Posterior cingulate gyrus (tissue), 11 donors: Measurements from ENCODE around the gene ZFPM1.

ENCODE experiments used
- DNase-seq, 10 donors: peaks; one replicate each; pipeline versions ENCODE4 v3.0.0 to v3.0.0-alpha.2; 2020 to 2021; ENCODE audit warnings: mixed read lengths in 3 of 10
- intact Hi-C: fragments of 100-400 bp; cut with DNase I; formaldehyde crosslinking; loops from one replicate; pipeline ENCODE4 v1.15.1; 2023

The ZFPM1 gene

DNA sequence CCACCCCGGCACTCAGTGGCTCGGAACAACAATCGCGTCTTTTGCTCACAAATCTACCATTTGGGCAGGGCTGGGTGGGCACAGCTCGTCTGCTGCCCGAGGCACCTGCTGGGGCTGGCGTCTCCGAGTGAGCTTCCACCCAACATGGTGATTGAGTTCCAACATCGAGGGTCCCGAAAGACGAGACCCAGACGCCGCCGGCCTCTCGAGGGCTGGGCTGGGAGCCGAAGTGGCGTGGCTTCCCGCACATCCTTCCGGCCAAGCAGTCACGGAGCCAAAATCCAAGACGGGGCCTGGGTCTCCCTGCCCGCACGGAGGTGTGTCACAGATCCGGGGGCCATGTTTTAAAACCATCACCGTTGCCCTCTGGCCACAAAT is 7.5 kb upstream of the ZFPM1 start:
- intact Hi-C loops = no loop called here
- no peak for DNase-seq

DNA sequence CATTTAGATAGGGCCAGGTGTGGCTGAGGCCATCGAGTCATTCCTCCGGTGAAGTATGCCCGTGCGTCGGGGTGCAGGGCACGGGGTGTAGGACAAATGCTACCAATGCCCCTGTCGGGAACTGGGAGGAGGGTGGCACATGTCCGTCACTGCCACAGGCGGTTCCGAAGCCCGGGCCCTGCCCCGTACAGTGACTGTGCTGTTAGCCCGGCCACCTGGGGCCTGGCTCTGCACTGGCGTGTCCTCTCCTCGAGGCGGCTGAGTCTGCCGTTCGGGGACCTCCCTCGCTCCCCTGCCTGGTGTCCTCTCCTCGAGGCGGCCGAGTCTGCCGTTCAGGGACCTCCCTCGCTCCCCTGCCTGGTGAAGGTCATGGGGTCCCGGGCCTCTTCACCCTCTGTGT is 7.0 kb upstream of the ZFPM1 start:
- intact Hi-C loops = no loop called here
- DNase-seq = no peak

DNA sequence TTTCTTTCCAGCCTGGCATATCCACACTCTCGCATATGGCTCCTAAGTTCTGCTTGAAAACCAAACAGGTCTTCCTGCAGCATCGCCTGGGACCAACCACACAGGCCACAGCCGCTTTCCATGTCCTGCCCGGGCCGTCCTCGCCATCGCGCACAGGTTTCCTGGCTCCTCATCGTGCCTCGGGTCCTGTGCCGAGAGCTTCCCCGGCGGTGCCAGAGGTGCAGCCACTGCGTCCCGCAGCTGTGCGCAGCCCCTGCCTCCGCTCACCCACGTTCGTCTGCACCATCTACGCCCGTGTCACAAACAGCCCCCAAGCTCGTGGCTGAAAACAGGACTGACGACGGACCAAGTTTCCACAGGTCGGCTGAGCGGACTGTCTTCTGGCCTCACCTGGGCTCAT is 6.3 kb upstream of the ZFPM1 start:
- intact Hi-C loops = no loop called here
- DNase-seq = no peak

DNA sequence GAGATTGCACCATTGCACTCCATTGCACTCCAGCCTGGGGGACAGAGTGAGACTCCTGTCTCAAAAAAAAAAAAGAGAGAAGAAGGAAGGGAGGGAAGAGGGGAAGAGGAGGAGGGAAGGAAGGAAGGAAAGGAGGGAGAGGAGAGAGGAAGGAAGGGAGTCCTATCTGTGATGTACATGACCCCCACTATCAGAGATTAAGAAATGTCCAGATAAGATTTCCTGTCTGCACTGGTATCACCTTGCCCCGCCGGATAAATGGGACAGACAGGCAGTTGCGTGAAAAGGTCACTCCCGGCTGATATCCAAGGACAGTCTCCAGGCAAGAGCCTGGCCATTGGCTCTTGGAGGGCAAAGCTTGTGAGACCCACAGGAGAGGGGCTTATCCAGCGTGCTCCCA is 5.2 kb upstream of the ZFPM1 start:
- DNase-seq = no peak
- intact Hi-C loops = no loop called here

DNA sequence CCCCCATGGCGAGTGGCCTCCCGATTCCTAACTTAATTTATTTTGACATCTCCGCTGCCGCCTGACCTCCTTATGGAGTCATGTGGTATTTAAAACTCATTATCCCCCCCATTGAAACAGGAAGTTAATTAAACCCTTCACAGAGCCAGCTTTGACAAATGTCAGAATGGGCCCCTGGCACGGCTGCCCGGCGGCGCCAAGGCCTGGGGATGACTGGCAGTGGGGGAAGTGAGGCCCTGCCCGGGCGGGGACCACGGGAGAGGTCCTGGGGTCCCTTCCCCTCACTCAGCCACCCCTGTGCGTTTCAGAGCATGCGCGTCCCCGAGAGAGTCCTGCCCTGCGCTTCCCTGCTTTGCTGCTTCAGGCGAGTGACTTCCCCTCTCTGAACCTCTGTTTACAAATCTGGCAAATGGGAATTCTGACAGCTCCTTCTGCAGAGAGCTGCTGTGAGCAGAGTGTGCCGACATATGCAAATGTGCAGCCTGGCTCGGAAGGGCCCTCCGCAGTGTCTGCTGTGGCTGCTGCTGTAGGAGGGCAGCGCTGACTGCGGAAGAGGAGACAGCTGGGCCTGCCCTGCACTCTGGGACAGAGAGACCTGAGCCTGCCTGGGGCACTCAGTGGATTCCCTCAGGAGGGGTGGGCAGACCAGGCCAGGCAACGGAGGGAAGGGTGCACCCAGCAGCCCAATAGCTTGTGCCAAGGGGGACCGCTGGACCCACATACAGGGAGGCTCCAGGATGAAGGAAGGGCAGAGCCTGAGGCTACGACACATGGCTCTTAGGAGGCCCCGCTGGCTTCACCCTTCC is 4.4 kb upstream of the ZFPM1 start:
- intact Hi-C loops = no loop called here
- DNase-seq = no peak

DNA sequence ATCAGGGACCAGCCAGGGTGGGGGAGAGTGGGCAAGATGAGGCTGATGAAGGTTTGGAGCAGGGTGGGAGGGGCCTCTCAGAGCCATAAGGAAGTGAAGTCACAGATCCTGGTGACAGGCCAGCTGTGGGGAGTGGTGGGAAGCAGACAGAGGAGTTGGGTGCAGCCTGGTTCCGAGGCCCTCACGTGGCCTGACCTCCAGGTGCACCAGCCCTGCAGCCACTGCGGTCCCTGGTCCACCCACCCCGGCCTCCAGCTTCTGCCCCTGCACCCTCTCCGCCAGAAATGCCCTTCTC is 3.9 kb upstream of the ZFPM1 start:
- DNase-seq = no peak
- intact Hi-C loops = no loop called here

DNA sequence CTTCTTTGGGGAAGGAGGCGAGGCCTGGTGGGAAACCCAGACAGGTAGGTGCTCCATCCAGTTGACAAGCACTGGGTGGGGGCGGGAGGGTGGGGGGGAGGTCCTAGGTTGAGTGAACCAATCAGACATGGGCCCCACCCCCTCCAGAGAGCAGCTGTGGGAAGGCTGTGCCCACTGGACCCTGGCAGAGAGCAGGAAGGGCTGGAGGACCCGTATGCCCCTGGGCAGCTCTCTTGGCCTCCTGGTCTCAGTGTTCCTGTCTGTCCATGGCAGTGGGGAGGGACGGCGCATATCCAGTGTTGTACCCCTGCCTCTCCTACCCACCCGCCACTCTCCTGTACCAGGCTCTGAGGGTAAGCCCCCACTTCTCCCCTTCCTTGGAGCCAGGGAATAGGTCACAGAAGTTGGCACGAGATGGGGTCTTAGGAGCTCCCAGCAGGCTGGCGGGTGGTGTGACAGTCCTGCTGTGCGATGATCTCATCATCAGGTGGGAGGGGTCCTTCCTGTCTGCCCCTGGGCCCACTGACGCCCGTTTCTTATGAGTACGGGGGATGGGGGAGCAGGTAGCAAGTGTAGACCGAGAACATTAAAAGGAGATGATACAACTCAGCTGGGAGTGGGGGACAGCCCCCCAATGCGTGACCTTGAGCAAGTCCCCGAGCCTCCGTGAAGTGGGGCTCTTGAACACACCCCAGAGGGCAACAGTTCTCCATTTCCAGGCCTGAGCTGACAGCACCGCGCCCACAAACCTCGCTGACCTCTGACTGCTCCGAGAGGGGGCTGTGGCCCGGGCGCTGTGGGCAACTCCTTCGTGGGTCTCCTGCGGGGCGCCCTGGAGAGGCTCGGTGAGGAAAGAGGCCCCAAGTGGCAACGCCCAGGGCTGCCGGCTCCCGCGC is 1.2 kb upstream of the ZFPM1 start:
- intact Hi-C loops = no loop called here
- no peak for DNase-seq

DNA sequence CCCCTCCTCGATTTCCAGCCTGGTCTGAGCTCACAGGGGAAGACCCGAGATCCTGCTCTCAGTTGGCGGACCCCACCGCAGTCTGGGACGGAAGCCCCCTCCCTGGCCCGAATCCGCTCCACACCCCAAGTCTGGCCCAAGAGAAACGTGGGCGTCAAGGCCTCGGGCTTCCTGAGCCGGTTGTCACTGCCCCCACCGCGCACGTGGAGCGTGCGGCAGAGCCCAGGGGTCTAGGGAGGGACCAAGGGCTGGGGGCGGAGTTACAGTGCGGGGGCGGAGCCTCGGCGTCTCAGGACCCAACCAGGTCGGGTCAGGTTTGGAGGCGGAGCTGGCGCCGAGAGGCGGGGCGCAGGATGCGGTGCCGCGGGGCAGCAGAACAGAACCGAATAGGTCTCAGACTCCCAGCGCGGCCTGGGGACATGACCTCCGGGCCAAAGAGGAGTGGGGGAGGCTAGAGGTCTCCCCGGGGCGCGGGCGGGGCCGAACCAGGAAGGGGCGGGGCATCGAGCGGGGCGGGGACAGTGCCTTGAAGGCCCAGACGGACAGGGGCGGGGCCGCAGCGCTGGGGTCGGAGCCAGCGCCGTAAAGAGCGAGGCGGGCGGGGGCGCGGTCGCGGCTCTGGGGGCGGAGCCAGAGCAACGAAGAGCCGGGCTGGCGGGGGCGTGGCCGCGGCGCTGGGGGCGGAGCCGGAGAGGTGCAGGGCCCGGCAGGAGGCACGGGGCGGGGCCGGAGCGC is 431 bp upstream of the ZFPM1 start:
- intact Hi-C loops = no loop called here

DNA sequence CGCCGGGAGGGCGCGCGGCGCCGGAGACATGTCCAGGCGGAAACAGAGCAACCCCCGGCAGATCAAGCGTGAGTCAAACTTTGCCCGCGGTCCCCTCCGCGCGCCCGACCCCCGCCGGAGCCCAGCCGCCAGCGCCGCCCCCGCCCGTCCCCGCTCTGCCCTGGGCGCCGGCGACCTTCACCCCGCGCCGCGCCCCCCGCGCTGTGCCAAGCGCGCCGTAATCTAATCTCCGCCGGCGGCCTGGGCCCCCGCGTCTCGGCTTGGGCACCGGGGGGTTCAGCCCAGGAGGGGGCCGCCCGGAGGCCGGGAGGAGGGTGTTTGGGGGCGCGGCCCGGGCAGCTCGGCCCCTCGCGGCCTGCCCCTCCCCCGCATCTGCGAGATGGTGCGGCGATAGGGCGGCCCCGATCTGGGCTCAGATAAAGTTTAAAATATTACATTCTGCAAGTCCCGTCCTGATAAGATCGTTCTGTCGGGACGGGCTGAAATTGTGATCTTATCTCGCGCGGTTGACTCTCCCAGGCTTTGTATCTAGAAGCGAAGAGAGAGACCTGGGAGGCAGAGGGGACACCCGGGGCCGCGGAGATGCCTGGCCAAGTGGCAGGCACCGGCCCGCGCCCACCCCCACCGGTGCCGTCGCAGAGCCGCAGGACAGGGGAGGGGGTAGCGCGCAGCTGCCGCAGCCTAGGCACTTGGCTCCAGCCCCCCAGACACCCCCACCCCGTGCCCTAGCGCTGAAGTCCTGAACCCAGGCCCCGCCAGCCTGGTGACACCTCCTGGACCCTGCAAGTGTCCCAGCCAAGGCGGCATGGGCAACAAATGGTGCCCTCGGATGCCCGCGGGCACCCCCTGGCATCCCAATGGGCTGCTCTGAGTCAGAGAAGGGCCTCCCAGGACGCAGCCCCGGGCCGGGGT is 787 bp downstream of the ZFPM1 start:
- no peak for DNase-seq
- intact Hi-C loops = no loop called here

More for the DNA sequence above, 431 bp upstream of the ZFPM1 start:
- peak; percentile 86 to 99 (median 94) for DNase-seq

DNA sequence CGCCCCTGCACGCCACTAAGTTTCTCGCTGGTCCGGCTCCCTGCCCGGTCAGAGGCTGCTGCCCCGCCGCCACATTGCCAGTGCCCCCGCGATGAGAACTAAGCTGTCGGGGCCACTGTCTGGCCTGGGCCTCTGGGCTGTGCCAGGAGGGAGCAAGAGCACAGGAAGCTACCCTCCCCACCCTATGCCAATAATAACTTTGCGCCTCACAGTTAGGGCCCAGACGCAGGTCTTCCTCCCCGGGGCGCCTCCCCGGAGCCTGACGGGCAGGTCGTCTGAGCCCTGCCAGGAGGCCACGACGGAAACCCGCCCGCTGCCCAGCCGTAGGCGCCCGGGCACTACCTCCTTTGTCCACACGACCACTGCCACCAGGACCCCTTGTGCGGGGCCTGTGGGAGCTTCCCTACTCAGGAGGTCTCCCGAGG is 1.5 kb downstream of the ZFPM1 start:
- no peak for DNase-seq
- intact Hi-C loops = no loop called here

DNA sequence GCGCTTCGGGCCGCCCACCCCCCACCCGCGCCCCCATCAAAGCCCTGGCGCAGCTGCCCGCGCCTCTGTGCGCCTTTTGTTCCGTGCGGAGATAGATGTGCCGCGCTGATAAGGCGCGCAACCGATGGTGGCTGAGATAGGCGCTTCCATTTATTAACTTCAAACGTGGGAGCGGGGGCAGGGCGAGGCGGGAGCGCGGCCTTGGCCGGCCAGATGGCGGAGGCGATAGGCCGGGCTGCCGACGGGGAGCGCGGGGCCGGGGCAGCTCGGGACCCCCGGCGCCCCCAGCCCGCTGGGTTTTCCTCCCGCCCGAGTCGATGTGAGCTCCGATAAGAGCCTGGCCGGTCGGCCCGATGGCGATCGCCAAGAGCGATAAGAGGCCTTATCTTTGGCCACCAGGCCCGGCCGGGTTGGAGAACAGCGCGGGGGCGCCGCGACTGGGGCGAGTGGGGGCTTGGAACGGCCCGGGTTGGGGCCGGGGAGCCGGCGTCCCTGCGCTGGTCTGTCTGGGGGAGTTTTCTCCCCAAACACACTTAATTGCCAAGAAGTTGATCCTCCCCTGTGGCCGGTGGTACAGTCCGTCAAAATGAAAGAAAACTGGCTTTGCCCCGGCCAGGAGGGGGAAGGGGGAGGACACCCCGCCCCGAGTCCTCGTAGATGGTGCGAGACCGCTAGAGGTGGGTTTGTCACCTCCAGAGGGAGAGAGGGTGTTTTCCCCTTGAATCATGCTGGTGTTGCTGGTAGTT is 2.7 kb downstream of the ZFPM1 start:
- intact Hi-C loops = no loop called here
- DNase-seq = no peak

DNA sequence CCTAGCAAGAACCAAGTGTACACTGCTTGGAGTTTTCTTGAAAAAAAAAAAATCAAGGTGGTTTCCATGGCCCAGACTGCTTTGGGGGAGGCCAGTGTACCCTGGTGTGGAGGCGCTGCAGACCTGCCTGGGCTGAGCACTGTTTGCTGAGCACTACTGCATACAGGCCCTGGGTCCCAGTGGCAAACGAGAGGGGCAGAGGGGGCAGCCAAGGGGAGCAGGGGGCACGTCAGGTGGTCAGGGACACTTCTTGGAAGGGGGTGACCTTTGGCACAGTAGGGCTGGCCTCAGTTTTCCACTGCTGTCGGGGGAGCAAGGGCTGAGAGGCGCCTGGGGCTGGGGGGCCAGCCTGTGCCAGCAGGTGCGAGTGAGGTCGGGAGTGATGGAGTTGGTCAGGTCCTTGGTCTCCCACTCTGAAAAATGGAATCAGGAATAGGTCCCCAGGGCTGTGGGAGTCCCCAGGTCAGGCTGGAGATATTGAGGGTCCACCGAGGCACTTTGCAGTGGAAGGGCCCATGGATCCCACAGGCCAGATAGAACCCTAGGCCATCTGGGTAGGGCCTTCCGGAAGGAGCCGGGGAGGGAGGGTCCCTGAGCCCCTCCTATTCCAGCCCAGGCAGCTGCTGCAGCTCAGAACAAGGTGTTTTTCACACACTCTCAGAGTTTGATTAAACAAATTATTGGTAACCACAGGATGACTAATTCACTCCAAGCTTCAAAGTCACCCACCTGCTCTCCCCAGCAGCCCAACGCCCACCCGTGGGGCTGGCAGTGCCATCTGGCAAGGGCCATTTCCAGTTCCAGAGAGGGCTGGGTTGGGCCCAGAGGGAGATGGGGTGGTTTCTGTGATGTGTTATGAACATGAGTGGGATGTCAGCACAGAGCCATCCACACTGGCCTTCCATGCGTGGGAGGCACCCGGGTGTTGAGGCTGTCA is 3.5 kb downstream of the ZFPM1 start:
- no peak for DNase-seq

DNA sequence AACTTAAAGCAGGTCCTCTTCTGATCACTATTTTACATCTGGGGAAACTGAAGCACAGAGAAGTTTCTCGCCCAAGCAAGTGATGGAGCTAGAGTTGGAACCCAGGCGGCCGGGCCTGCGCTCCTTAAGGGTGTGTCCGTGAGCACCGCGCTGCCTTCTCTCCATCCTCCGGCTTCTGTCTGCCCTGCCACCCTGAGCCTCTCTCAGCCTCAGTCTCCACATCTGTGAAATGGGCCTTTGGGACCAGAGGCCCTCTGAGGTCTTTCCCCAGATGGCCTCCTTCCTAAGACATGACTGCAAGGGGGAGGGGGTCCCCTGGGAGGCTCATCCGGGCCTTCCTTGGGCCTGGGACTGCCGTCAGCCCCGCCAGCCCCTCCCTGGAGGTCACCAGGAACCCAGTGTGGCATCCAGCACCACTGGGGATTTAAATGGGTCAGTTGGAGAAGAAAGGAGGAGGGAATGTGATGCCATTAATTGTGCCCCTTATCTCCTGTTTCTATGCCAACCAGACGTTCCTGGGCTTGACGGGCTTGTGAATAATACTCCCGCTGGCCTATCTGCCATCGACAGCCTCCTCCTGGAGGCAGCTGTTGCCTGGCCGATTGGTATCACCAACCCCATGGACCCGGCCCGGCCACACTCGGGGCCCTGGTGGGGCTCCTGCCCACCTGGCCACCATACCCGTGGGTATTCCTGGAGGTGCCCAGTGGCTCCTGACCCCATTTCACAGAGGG is 5.1 kb downstream of the ZFPM1 start:
- DNase-seq = no peak
- intact Hi-C loops = no loop called here

More for the DNA sequence above, 3.5 kb downstream of the ZFPM1 start:
- intact Hi-C loops = no loop called here

DNA sequence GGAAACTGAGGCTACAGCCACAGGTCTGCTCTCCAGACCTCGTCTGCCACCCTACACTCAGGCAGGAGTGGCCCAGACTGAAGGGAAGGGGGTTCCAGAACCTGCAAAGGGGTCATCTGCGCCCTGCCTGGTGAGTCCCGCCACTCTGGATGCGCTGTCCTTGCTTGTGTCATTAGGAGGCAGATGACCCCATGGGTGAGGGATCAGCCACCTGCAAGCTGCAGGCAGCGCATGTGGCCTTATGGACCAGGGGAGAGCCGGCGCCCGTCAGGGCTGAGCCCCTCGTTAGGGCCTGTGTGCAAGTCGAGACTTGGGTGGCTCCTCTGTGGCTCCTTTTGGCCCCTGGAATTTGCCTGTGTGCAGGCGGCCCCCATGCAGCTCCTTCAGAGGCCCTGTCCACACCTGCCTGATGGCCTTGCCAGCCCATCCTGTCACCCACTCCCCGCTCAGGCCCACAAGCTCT is 5.7 kb downstream of the ZFPM1 start:
- no peak for DNase-seq
- intact Hi-C loops = no loop called here

DNA sequence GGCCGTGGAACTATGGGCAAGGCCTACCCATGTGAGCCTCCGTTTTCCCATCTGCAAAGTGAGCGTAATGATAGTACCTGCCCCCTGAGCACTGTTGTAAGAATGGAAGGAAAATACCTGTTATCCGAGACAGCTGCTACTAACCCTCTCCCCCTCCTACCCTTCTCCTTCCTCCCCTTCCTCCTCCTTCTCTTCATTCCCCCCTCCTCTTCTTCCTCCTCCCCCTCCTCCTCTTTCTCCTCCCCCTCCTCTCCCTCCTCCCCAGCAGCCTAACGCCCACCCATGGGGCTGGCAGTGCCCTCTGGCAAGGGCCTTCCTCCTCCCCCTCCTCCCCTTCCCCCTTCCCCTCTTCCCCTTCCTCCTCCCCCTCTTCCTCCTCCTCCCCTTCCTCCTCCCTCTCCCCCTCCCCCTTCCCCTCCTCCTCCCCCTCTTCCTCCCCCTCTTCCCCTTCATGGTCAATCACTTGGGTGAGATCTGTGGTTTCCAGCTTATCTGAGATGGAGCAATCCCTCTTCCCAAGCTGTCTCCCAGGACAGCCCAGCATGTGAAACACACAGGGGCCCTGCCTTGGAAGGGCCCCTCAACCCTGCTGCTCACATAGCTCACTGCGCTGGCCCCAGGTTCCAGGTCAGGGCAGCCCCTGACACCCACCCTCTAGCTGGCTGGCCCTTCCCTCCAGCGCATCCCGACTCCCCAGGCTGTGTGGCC is 6.4 kb downstream of the ZFPM1 start:
- DNase-seq = no peak
- intact Hi-C loops = loop anchor here (5.0 kb wide), 1 partner anchor 53 kb away; no protein-coding TSS in a partner anchor

DNA sequence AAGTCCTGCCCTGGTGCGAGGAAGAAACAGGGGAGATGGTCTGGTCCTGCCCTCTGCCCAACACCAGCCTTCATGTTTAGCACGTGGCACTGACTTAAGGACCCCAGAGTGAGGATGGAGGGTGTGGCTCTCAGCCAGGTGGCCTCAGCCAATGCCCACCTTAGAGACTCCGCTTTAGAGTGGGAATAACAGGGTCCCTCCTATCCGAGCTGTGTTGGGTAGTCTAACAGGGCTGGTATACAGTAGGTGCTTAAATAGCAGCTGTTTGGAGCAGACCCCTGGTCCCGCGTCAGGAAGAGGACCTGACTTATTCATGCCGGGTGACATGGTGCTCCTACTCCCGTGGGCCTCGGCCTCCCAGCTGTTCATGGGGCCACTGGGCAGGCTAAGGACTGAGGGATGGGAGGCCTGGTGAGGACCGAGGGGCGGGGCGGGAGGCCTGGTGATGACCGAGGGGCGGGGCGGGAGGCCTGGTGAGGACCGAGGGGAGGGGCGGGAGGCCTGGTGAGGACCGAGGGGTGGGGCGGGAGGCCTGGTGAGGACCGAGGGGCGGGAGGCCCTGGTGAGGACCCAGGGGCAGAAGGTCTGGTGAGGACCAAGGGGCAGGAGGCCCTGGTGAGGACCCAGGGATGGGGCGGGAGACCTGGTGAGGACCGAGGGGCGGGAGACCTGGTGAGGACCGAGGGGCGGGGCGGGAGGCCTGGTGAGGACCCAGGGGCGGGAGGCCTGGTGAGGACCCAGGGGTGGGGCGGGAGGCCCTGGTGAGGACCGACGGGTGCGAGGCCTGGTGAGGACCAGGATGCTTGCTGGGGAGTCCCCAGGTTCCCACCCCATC is 7.6 kb downstream of the ZFPM1 start:
- intact Hi-C loops = loop anchor here (5.0 kb wide), 1 partner anchor 52 kb away; no protein-coding TSS in a partner anchor
- no peak for DNase-seq
